K562 (cell line): ENCODE results near the gene MAN2A1. TPM values are rescaled to one million over a fixed set of nuclear protein-coding genes. Genes with fewer than 3 reads are reported as not detected.

Experiments
- ATAC-seq: fragments of 200-7000 bp; cut with Tn5 transposase; 3 replicates; pipeline ENCODE4 v1.9.1; 2020; ENCODE audit warnings: moderate library complexity
- BruUV-seq: library from RNA; stranded (reverse); fragments of 400-500 nt; replicated peaks from 2 replicates; lab custom pipeline; 2021; lab: Mats Ljungman, UMichigan
- CTCF ChIA-PET: fragments of 300-600 bp; formaldehyde crosslinking; extraction: SDS; loops from one replicate; lab custom pipeline; 2021; ENCODE audit warnings: low intra/inter-chr PET ratio; lab: Yijun Ruan, JAX
- POLR2A ChIA-PET: fragments of 300-600, 350-650 bp; sonication (Branson Sonifier 250); formaldehyde crosslinking; extraction: SDS; loops from one replicate; lab custom pipeline; 2021; ENCODE audit warnings: antibody characterized with exemption, inconsistent platforms; lab: Yijun Ruan, JAX
- DNase-seq, 4 experiments: peaks; one replicate each; pipeline versions ENCODE4 v3.0.0 to v3.0.0-alpha.2; 2011 to 2018; ENCODE audit warnings: low spot score in 3 of 4, mixed read lengths in 3 of 4; ENCODE audit errors: extremely low read depth in 1 of 4
- FAIRE-seq: peaks from 2 replicates; lab custom pipeline; 2011; peaks lifted over from hg19 to GRCh38; lab: Jason Lieb, UNC
- H2AFZ ChIP-seq: 2 replicates; pipeline ENCODE4 v1.6.0; 2011; ENCODE audit warnings: low read depth, low read length, control low read depth, inconsistent platforms
- H3K27ac ChIP-seq: fragments of 200-600 bp; 3 replicates; pipeline ENCODE4 v1.8.0; 2011; ENCODE audit warnings: low read depth, mild to moderate bottlenecking, control low read depth, inconsistent platforms, low read length, moderate library complexity, mixed read lengths; ENCODE audit errors: extremely low read depth
- H3K27me3 ChIP-seq, 2 experiments: fragments of 300-600 bp in 1 of 2; 2 replicates in 1 of 2; 3 replicates in 1 of 2; pipeline versions ENCODE4 v1.6.0 to v1.8.0; 2011; ENCODE audit warnings: inconsistent platforms in 2 of 2, low read length in 2 of 2, mild to moderate bottlenecking in 1 of 2, mixed read lengths in 1 of 2, moderate library complexity in 1 of 2; ENCODE audit not compliant: control insufficient read depth in 2 of 2, insufficient read depth in 2 of 2
- H3K36me3 ChIP-seq: fragments of 300-600 bp; 3 replicates; pipeline ENCODE4 v1.8.0; 2011; ENCODE audit warnings: mild to moderate bottlenecking, low read length, inconsistent platforms; ENCODE audit not compliant: control insufficient read depth, insufficient read depth
- H3K4me1 ChIP-seq, 2 experiments: fragments of 200-600 bp in 1 of 2; replicated peaks in 1 of 2; 2 replicates in 1 of 2; 3 replicates in 1 of 2; pipeline versions ENCODE4 v1.5.1 to v1.8.0; 2011; ENCODE audit warnings: inconsistent platforms in 2 of 2, low read length in 2 of 2, mild to moderate bottlenecking in 1 of 2, mixed read lengths in 1 of 2, moderate library complexity in 1 of 2; ENCODE audit not compliant: control insufficient read depth in 2 of 2, insufficient read depth in 2 of 2
- H3K4me2 ChIP-seq: 2 replicates; pipeline ENCODE4 v1.6.1; 2011; ENCODE audit warnings: low read length, control low read depth, inconsistent platforms, mixed read lengths; ENCODE audit not compliant: insufficient read depth
- H3K4me3 ChIP-seq: fragments of 200-600 bp; sonication (generic), shearing (Covaris generic); 2 replicates; pipeline ENCODE4 v1.5.1; 2016; ENCODE audit warnings: control low read depth, inconsistent platforms
- H3K79me2 ChIP-seq: fragments of 200-600 bp; 3 replicates; pipeline ENCODE4 v1.8.0; 2011; ENCODE audit warnings: low read length, inconsistent platforms; ENCODE audit not compliant: control insufficient read depth, insufficient read depth
- H3K9ac ChIP-seq, 2 experiments: 2 replicates each; pipeline versions ENCODE4 v1.6.0 to v1.6.1; 2011; ENCODE audit warnings: low read depth in 2 of 2, low read length in 2 of 2, control low read depth in 1 of 2, inconsistent platforms in 1 of 2, mild to moderate bottlenecking in 1 of 2, mixed read lengths in 1 of 2; ENCODE audit not compliant: insufficient read depth in 1 of 2
- H3K9me1 ChIP-seq: one replicate; pipeline ENCODE4 v1.6.0; 2011; ENCODE audit warnings: inconsistent platforms, mild to moderate bottlenecking, low read length, moderate library complexity; ENCODE audit not compliant: control insufficient read depth, insufficient read depth
- H3K9me3 ChIP-seq: replicated peaks from 2 replicates; pipeline ENCODE4 v1.5.1; 2011; ENCODE audit warnings: low read depth, low read length, inconsistent platforms; ENCODE audit not compliant: control insufficient read depth, insufficient read depth
- H4K20me1 ChIP-seq: replicated peaks from 2 replicates; pipeline ENCODE4 v1.6.1; 2011; ENCODE audit warnings: low read length, inconsistent platforms, mixed read lengths; ENCODE audit not compliant: control insufficient read depth, insufficient read depth
- ARID3A ChIP-seq: IDR thresholded peaks from 2 replicates; pipeline ENCODE4 v1.6.1; 2012; ENCODE audit warnings: low read depth, low read length, improper control_type of control experiment, borderline replicate concordance
- ELF2 ChIP-seq: fragments of 250-450 bp; sonication (Bioruptor Pico); IDR thresholded peaks from 2 replicates; pipeline ENCODE4 v1.5.0; 2021; ENCODE audit warnings: mild to moderate bottlenecking
- FOXA3 ChIP-seq, 2 experiments: fragments of 450-650 bp in 1 of 2; sonication (generic) in 1 of 2; formaldehyde crosslinking; IDR thresholded peaks in 1 of 2; conservative IDR thresholded peaks in 1 of 2; 2 replicates each; pipeline versions ENCODE4 v1.4.0 to v1.8.0; 2020 to 2022; ENCODE audit warnings: mild to moderate bottlenecking in 2 of 2, missing genetic modification reagents in 1 of 2
- L3MBTL2 ChIP-seq: fragments of 450-650 bp; IDR thresholded peaks from 2 replicates; pipeline ENCODE4 v1.6.1; 2016; ENCODE audit warnings: mild to moderate bottlenecking, moderate library complexity
- NCOA6 ChIP-seq: fragments of 450-650 bp; IDR thresholded peaks from 2 replicates; pipeline ENCODE4 v1.6.1; 2017; ENCODE audit warnings: mild to moderate bottlenecking
- NCOR1 ChIP-seq: fragments of 450-650 bp; IDR thresholded peaks from 2 replicates; pipeline ENCODE4 v1.6.1; 2016; ENCODE audit warnings: mild to moderate bottlenecking, moderate library complexity
- PRMT5 ChIP-seq: sonication (generic); formaldehyde crosslinking; IDR thresholded peaks from 2 replicates; pipeline ENCODE4 v1.5.0; 2020; ENCODE audit warnings: missing genetic modification reagents
- RBM15 ChIP-seq: fragments of 200-400 bp; formaldehyde crosslinking; IDR thresholded peaks from 2 replicates; pipeline ENCODE4 v1.6.1; 2018; ENCODE audit warnings: mild to moderate bottlenecking, low read length, moderate library complexity; ENCODE audit not compliant: insufficient read depth
- SNRNP70 ChIP-seq: fragments of 200-400 bp; formaldehyde crosslinking; optimal IDR thresholded peaks from 2 replicates; pipeline ENCODE3; 2017; ENCODE audit warnings: low read depth, low read length
- TAF1 ChIP-seq: IDR thresholded peaks from 2 replicates; pipeline ENCODE4 v1.6.1; 2011; ENCODE audit warnings: mild to moderate bottlenecking, low read length, moderate library complexity; ENCODE audit not compliant: insufficient read depth, control insufficient read depth, severe bottlenecking; ENCODE audit errors: extremely low read depth
- TBL1XR1 ChIP-seq, 2 experiments: IDR thresholded peaks; 2 replicates each; pipeline ENCODE4 v1.6.1; 2012; ENCODE audit warnings: improper control_type of control experiment in 2 of 2, low read length in 2 of 2, mild to moderate bottlenecking in 1 of 2
- TGIF2 ChIP-seq: sonication (generic); formaldehyde crosslinking; IDR thresholded peaks from 2 replicates; pipeline ENCODE4 v1.8.1; 2022; ENCODE audit warnings: mild to moderate bottlenecking, missing genetic modification reagents, moderate library complexity
- ZNF146 ChIP-seq: IDR thresholded peaks from one replicate; pipeline ENCODE4 v1.6.1; 2018; ENCODE audit warnings: missing compliant biosample characterization; ENCODE audit not compliant: unreplicated experiment
- ZNF354B ChIP-seq: fragments of 250-450 bp; sonication (Bioruptor Pico); IDR thresholded peaks from 2 replicates; pipeline ENCODE4 v1.4.0; 2020
- ZNF696 ChIP-seq: fragments of 250-450 bp; sonication (Bioruptor Pico); conservative IDR thresholded peaks from 2 replicates; pipeline ENCODE4 v1.4.0; 2020; ENCODE audit warnings: mild to moderate bottlenecking, moderate library complexity
- in situ Hi-C: fragments of 300-500 bp; cut with MboI; formaldehyde crosslinking; loops from 4 replicates; pipeline ENCODE4 v1.15.0; 2018; ENCODE audit warnings: inconsistent platforms, mixed read lengths
- intact Hi-C: fragments of 100-400 bp; cut with micrococcal nuclease; formaldehyde crosslinking; loops from 2 replicates; pipeline ENCODE4 v1.14.2; 2022
- polyA plus RNA-seq, 8 experiments: library from polyadenylated mRNA; depleted of rRNA in 4 of 8; stranded (reverse) in 5 of 8; unstranded in 3 of 8; fragments of >200 nt; fragmentation: Nextera tagmentation in 2 of 8; fragmentation: Illumina TruSeq in 1 of 8; extraction: Ambion mirVana in 2 of 8; extraction: Trizol in 1 of 8; gene quantifications; 2 replicates each; pipeline versions ENCODE4 v1.2.1 to v1.2.3, GENCODE V29; 2011 to 2014; ENCODE audit warnings: inconsistent platforms in 1 of 8, missing spikeins in 1 of 8
- total RNA-seq, 7 experiments: library from RNA; depleted of rRNA in 6 of 7; stranded (reverse); fragments of >200 nt in 6 of 7; fragmentation: Illumina TruSeq in 2 of 7; extraction: Trizol in 2 of 7; gene quantifications; 2 replicates each; pipeline versions ENCODE4 v1.2.1 to v1.2.3, GENCODE V29; 2011 to 2021; ENCODE audit warnings: low replicate concordance in 1 of 7

Gene MAN2A1
- total and polyA plus RNA-seq, 9 of the 15 experiments (the other 6 are each of a cell fraction or from before 2014, with no cell fraction given), result 5.2 to 32.0 (median 19.8) TPM

- no TSS peak for BruUV-seq
- intact Hi-C loops (no loop called here), in situ Hi-C loops (no loop called here)
- TF ChIP-seq TBL1XR1 (IDR thresholded peaks at IDR 0.05; ENCODE audit: low read length in 2 of 2), result no peak
- no peak for TF ChIP-seq TGIF2
- TF ChIP-seq FOXA3 (CRISPR knock-in tag; conservative IDR thresholded peaks at IDR 0.05 in 1 of 2, IDR thresholded peaks at IDR 0.05 in 1 of 2), result no peak
- TF ChIP-seq L3MBTL2, result no peak
- TF ChIP-seq ZNF696 (CRISPR knock-in tag), result no peak
- TF ChIP-seq PRMT5 (CRISPR knock-in tag), result no peak
- TF ChIP-seq SNRNP70, result no peak
- no peak for TF ChIP-seq ZNF146 (CRISPR knock-in tag)
- TF ChIP-seq ELF2 (CRISPR knock-in tag), result no peak
- no peak for TF ChIP-seq ARID3A
- TF ChIP-seq TAF1, result no peak
- TF ChIP-seq NCOA6, result no peak
- TF ChIP-seq NCOR1, result no peak
- TF ChIP-seq RBM15, result no peak
- no peak for TF ChIP-seq ZNF354B (CRISPR knock-in tag)
- no peaks in the 10 kb centered on the region for H3K9me1 ChIP-seq
- DNase-seq (no peak), FAIRE-seq (no peak), ATAC-seq (no peak)
- H3K79me2 ChIP-seq, result peaks cover 6% of the 10 kb centered on the region; the same call in 1 of the 3 replicates
- H3K36me3 ChIP-seq, result no peaks in the 10 kb centered on the region; the same call in 2 of the 3 replicates
- H3K9me3 ChIP-seq, result no peaks in the 10 kb centered on the region
- no peak overlapping the region for H3K27ac ChIP-seq
- no peaks in the 10 kb centered on the region for H3K27me3 ChIP-seq
- CTCF ChIA-PET, result no interaction called here
- H3K4me3 ChIP-seq, result no peak overlapping the region
- no peaks in the 10 kb centered on the region for H4K20me1 ChIP-seq
- H2AFZ ChIP-seq, result no peak overlapping the region
- H3K4me2 ChIP-seq, result no peak overlapping the region
- no peak overlapping the region for H3K9ac ChIP-seq
- H3K4me1 ChIP-seq, result no peaks in the 10 kb centered on the region; a peak in 1 of 5 replicates
- POLR2A ChIA-PET, result no interaction called here
Observed at GRCh38 chr5:109723606-109724005, 33.9 kb downstream of the MAN2A1 start.
